ENCODE measurements around the gene SERINC1. TPM values are rescaled to one million over a fixed set of nuclear protein-coding genes. Genes with fewer than 3 reads are reported as not detected.

The SERINC1 gene
- total RNA-seq, 1 experiment from 2014 or later = 131 TPM

GRCh38 chr6:122399055-122399347, 72.6 kb downstream of the SERINC1 start:
- H3K27ac ChIP-seq (ENCODE audit: low read length) = peak overlapping the region; percentile 75
- peaks cover under 1% of the 10 kb centered on the region; the same call in 1 of the 2 replicates for H3K27me3 ChIP-seq (ENCODE audit: control insufficient read depth, insufficient read depth, low read length)
- no peak for DNase-seq (ENCODE audit: low read depth, low spot score)
- H3K36me3 ChIP-seq (ENCODE audit: control insufficient read depth, insufficient read depth, low read length) = no peaks in the 10 kb centered on the region; the same call in 1 of the 2 replicates
- 0 out of 2 replicates have a peak, but pooled peaks have one; percentile 46 for TF ChIP-seq POLR2AphosphoS5 (IDR thresholded peaks at IDR 0.05; ENCODE audit: low read depth, low read length)
- TF ChIP-seq REST (IDR thresholded peaks at IDR 0.05; ENCODE audit: insufficient read depth in 1 of 2, low read depth in 2 of 2, low read length in 1 of 2) = no peak
- intact Hi-C loops (cut with micrococcal nuclease; ENCODE audit: unreplicated experiment) (no loop called here), in situ Hi-C loops (cut with HindIII; ENCODE audit: low pct_unique_long_range_greater_than_20kb, low sequenced_read_pairs) (no loop called here)
- peaks cover 18% of the 10 kb centered on the region for H3K4me1 ChIP-seq (ENCODE audit: control insufficient read depth, insufficient read depth, low read length)
- H3K4me3 ChIP-seq (ENCODE audit: low read depth in 2 of 2, low read length in 2 of 2) = peak overlapping the region; percentile 66 to 96
- no TSS peak for BruUV-seq (replicated peaks)
- H3K9me3 ChIP-seq (ENCODE audit: control insufficient read depth, insufficient read depth, low read depth, low read length) = no peaks in the 10 kb centered on the region
- ChIA-PET CTCF (no interaction called here), POLR2A (no interaction called here)
- ATAC-seq = no peak

- intact Hi-C loops (cut with micrococcal nuclease; ENCODE audit: unreplicated experiment) (no loop called here), in situ Hi-C loops (cut with HindIII; ENCODE audit: low pct_unique_long_range_greater_than_20kb, low sequenced_read_pairs) (no loop called here)
- H3K27ac ChIP-seq (ENCODE audit: low read length) = no peak overlapping the region
- DNase-seq (ENCODE audit: low read depth, low spot score) = no peak
- H3K9me3 ChIP-seq (ENCODE audit: control insufficient read depth, insufficient read depth, low read depth, low read length) = no peaks in the 10 kb centered on the region
- CTCF ChIA-PET = no interaction called here
- BruUV-seq (replicated peaks) = no TSS peak
- no peaks in the 10 kb centered on the region for H3K36me3 ChIP-seq (ENCODE audit: control insufficient read depth, insufficient read depth, low read length)
- H3K27me3 ChIP-seq (ENCODE audit: control insufficient read depth, insufficient read depth, low read length) = peaks cover 4% of the 10 kb centered on the region; the same call in 1 of the 2 replicates
- ATAC-seq = no peak
- H3K4me3 ChIP-seq (ENCODE audit: low read depth in 2 of 2, low read length in 2 of 2) = no peak overlapping the region
- peaks cover 6% of the 10 kb centered on the region; the same call in 1 of the 2 replicates for H3K4me1 ChIP-seq (ENCODE audit: control insufficient read depth, insufficient read depth, low read length)
- POLR2A ChIA-PET = no interaction called here
- TF ChIP-seq REST (IDR thresholded peaks at IDR 0.05; ENCODE audit: insufficient read depth in 1 of 2, low read depth in 2 of 2, low read length in 1 of 2) (no peak), TCF7L2 (IDR thresholded peaks at IDR 0.05; ENCODE audit: low read depth, low read length) (no peak), SIN3A (IDR thresholded peaks at IDR 0.05; ENCODE audit: borderline replicate concordance, insufficient read depth, low read depth, low read length) (no peak), POLR2AphosphoS5 (IDR thresholded peaks at IDR 0.05; ENCODE audit: low read depth, low read length) (no peak), CTCF (IDR thresholded peaks at IDR 0.05) (no peak)
These were observed 77.6 kb downstream of the SERINC1 start for GRCh38 chr6:122394016-122394415.

Measured in Panc1 (cell line).